SK-N-SH (cell line): ENCODE measurements around the gene CLEC16A. TPM values are rescaled to one million over a fixed set of nuclear protein-coding genes. Genes with fewer than 3 reads are reported as not detected.

Experiments used
- CTCF ChIA-PET: fragments of 300-600, 350-600 bp; formaldehyde crosslinking; extraction: SDS; loops from one replicate; lab custom pipeline; 2021; lab: Yijun Ruan, JAX
- POLR2A ChIA-PET: fragments of 350-600 bp; sonication (Branson Sonifier 250); formaldehyde crosslinking; extraction: SDS; loops from one replicate; lab custom pipeline; 2020; ENCODE audit warnings: antibody characterized with exemption, inconsistent platforms; lab: Yijun Ruan, JAX
- DNase-seq: peaks from one replicate; pipeline ENCODE4 v3.0.0; 2012
- H2AFZ ChIP-seq: fragments of 200-600 bp; sonication (generic); 2 replicates; pipeline ENCODE4 v1.8.1; 2016; ENCODE audit warnings: antibody characterized with exemption, mild to moderate bottlenecking, low read depth
- H3F3A ChIP-seq: fragments of 200-600 bp; sonication (generic); replicated peaks from 2 replicates; pipeline ENCODE3; 2016; ENCODE audit warnings: antibody characterized with exemption, mild to moderate bottlenecking; ENCODE audit not compliant: insufficient read depth
- H3K27ac ChIP-seq, 2 experiments: fragments of 200-500 bp in 1 of 2; fragments of 200-600 bp in 1 of 2; sonication (Bioruptor generic) in 1 of 2; sonication (generic), shearing (Covaris generic) in 1 of 2; 2 replicates each; pipeline versions ENCODE4 v1.5.1 to v1.6.1; 2014 to 2016; ENCODE audit warnings: low read depth in 2 of 2, inconsistent platforms in 1 of 2, low read length in 1 of 2, mild to moderate bottlenecking in 1 of 2, mixed read lengths in 1 of 2
- H3K27me3 ChIP-seq: fragments of 200-600 bp; sonication (generic), shearing (Covaris generic); 2 replicates; pipeline ENCODE4 v1.6.1; 2016; ENCODE audit warnings: mixed run types; ENCODE audit not compliant: insufficient read depth
- H3K36me3 ChIP-seq, 2 experiments: fragments of 200-500 bp in 1 of 2; fragments of 200-600 bp in 1 of 2; sonication (Bioruptor generic) in 1 of 2; sonication (generic) in 1 of 2; replicated peaks in 1 of 2; 2 replicates each; pipeline versions ENCODE3 to v1.5.1; 2014 to 2016; ENCODE audit warnings: low read length in 1 of 2, mild to moderate bottlenecking in 1 of 2; ENCODE audit not compliant: insufficient read depth in 2 of 2, control insufficient read depth in 1 of 2
- H3K4me1 ChIP-seq, 2 experiments: fragments of 200-500 bp in 1 of 2; fragments of 200-600 bp in 1 of 2; sonication (Bioruptor generic) in 1 of 2; sonication (generic), shearing (Covaris generic) in 1 of 2; 2 replicates each; pipeline versions ENCODE4 v1.5.1 to v1.6.1; 2014 to 2016; ENCODE audit warnings: low read depth in 1 of 2, low read length in 1 of 2, mixed run types in 1 of 2; ENCODE audit not compliant: insufficient read depth in 2 of 2, control insufficient read depth in 1 of 2
- H3K4me2 ChIP-seq: fragments of 200-600 bp; sonication (generic), shearing (Covaris generic); 2 replicates; pipeline ENCODE4 v1.6.1; 2017; ENCODE audit warnings: mixed run types
- H3K4me3 ChIP-seq, 2 experiments: fragments of 200-500 bp in 1 of 2; fragments of 200-600 bp in 1 of 2; sonication (Bioruptor generic) in 1 of 2; sonication (generic), shearing (Covaris generic) in 1 of 2; 2 replicates each; pipeline versions ENCODE4 v1.5.1 to v1.8.1; 2014 to 2016; ENCODE audit warnings: low read depth in 2 of 2, inconsistent platforms in 1 of 2, low read length in 1 of 2, mild to moderate bottlenecking in 1 of 2, mixed read lengths in 1 of 2, moderate library complexity in 1 of 2
- H3K79me2 ChIP-seq: fragments of 200-600 bp; sonication (generic); 2 replicates; pipeline ENCODE4 v1.8.1; 2017; ENCODE audit warnings: mild to moderate bottlenecking; ENCODE audit not compliant: insufficient read depth
- H3K9ac ChIP-seq: fragments of 200-600 bp; sonication (generic); 2 replicates; pipeline ENCODE4 v1.6.1; 2017; ENCODE audit warnings: mixed run types
- H3K9me2 ChIP-seq: fragments of 200-600 bp; sonication (generic); 2 replicates; pipeline ENCODE4 v1.6.1; 2017; ENCODE audit warnings: mixed run types
- H3K9me3 ChIP-seq: fragments of 200-600 bp; sonication (generic); 2 replicates; pipeline ENCODE4 v1.6.1; 2017; ENCODE audit warnings: mixed run types, mild to moderate bottlenecking, moderate library complexity
- H4K20me1 ChIP-seq: fragments of 200-600 bp; sonication (generic); 2 replicates; pipeline ENCODE4 v1.6.1; 2017; ENCODE audit warnings: mild to moderate bottlenecking, mixed run types; ENCODE audit not compliant: insufficient read depth
- CHD2 ChIP-seq: fragments of 150-350 bp; IDR thresholded peaks from 2 replicates; pipeline ENCODE4 v1.6.1; 2018; ENCODE audit warnings: low read length; ENCODE audit not compliant: partially characterized antibody
- CTCF ChIP-seq: fragments of 200-600 bp; sonication (generic); IDR thresholded peaks from 2 replicates; pipeline ENCODE4 v1.6.1; 2017; ENCODE audit warnings: antibody characterized with exemption, mild to moderate bottlenecking, moderate library complexity
- EZH2phosphoT487 ChIP-seq: fragments of 200-600 bp; sonication (generic); IDR thresholded peaks from 2 replicates; pipeline ENCODE4 v1.6.1; 2017; ENCODE audit warnings: low read depth, mixed run types, mild to moderate bottlenecking, antibody characterized with exemption, moderate library complexity, borderline replicate concordance
- GABPA ChIP-seq: IDR thresholded peaks from 2 replicates; pipeline ENCODE4 v1.4.0; 2012; ENCODE audit warnings: low read depth, mild to moderate bottlenecking
- GATA2 ChIP-seq: sonication (generic); formaldehyde crosslinking; IDR thresholded peaks from 2 replicates; pipeline ENCODE4 v1.5.0; 2020; ENCODE audit warnings: mild to moderate bottlenecking, missing genetic modification reagents
- MXI1 ChIP-seq: IDR thresholded peaks from 2 replicates; pipeline ENCODE4 v1.6.1; 2012; ENCODE audit warnings: mild to moderate bottlenecking, low read depth, low read length, improper control_type of control experiment
- PBX3 ChIP-seq: IDR thresholded peaks from 2 replicates; pipeline ENCODE4; 2012
- POLR2AphosphoS5 ChIP-seq: IDR thresholded peaks from 2 replicates; pipeline ENCODE4 v1.6.1; 2012; ENCODE audit warnings: low read depth, low read length
- RCOR1 ChIP-seq: fragments of 150-350 bp; IDR thresholded peaks from 2 replicates; pipeline ENCODE4 v1.6.1; 2017; ENCODE audit warnings: antibody characterized with exemption, low read length
- RXRA ChIP-seq: IDR thresholded peaks from 2 replicates; pipeline ENCODE4 v1.4.0; 2012; ENCODE audit warnings: low read depth, mild to moderate bottlenecking, borderline replicate concordance
- SIN3A ChIP-seq: IDR thresholded peaks from 2 replicates; pipeline ENCODE4 v1.6.1; 2012; ENCODE audit warnings: low read depth, mild to moderate bottlenecking, low read length, moderate library complexity, borderline replicate concordance
- SMC3 ChIP-seq: IDR thresholded peaks from 2 replicates; pipeline ENCODE4 v1.6.1; 2012; ENCODE audit warnings: low read depth, low read length, improper control_type of control experiment
- TAF1 ChIP-seq: IDR thresholded peaks from 2 replicates; pipeline ENCODE4 v1.6.1; 2012; ENCODE audit warnings: low read depth, mild to moderate bottlenecking, low read length, moderate library complexity, borderline replicate concordance
- TCF12 ChIP-seq: IDR thresholded peaks from 2 replicates; pipeline ENCODE4 v1.4.0; 2012
- TEAD4 ChIP-seq: IDR thresholded peaks from 2 replicates; pipeline ENCODE4 v1.4.0; 2012; ENCODE audit warnings: mild to moderate bottlenecking, borderline replicate concordance; ENCODE audit not compliant: insufficient read depth
- USF1 ChIP-seq: IDR thresholded peaks from 2 replicates; pipeline ENCODE4 v1.4.0; 2012; ENCODE audit warnings: low read depth, borderline replicate concordance
- YY1 ChIP-seq: IDR thresholded peaks from 2 replicates; pipeline ENCODE4 v1.4.0; 2012; ENCODE audit warnings: low read depth, mild to moderate bottlenecking
- WGBS: methylation state at CpG from one replicate; pipeline ENCODE4 v1.1.6; 2017; ENCODE audit warnings: low lambda C conversion rate; 5-methylcytosine and 5-hydroxymethylcytosine counted together
- polyA plus RNA-seq, 3 experiments: library from polyadenylated mRNA; depleted of rRNA; stranded (reverse); fragments of >200 nt; gene quantifications; 2 replicates each; pipeline ENCODE4 v1.2.3, GENCODE V29; 2012
- TF ChIP-seq, protein P1 (sequence below): IDR thresholded peaks from 2 replicates; pipeline ENCODE4 v1.6.1; 2012; ENCODE audit warnings: mild to moderate bottlenecking, low read depth, low read length, moderate library complexity
- TF ChIP-seq, protein P2 (sequence below): IDR thresholded peaks from 2 replicates; pipeline ENCODE4 v1.4.0; 2012; ENCODE audit warnings: low read depth, borderline replicate concordance

CLEC16A gene
- polyA plus RNA-seq, 1 of the 3 experiments (the other 2 are of a cell fraction): 13.7 TPM

DNA sequence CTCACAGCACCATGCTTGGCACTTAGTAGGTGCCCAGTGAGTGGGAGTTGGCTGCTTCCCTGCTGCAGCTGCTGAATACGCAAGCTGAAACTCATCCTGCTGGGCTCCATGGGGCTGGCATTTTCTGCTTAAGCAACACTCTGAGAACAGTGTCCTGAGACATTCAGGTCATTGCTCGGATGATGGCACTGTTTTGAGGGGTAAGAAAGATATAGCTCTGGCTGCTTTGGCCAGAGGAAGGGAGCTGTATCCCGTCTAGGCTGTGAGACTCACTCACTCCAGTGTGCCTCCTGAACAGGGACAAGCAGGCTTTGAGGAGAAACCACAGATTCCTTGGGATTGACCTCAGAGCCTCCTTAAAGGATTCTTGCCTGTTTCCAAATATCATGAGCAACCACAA lies 120.5 kb downstream of the CLEC16A start (continued):
- TF ChIP-seq, protein P1, sequence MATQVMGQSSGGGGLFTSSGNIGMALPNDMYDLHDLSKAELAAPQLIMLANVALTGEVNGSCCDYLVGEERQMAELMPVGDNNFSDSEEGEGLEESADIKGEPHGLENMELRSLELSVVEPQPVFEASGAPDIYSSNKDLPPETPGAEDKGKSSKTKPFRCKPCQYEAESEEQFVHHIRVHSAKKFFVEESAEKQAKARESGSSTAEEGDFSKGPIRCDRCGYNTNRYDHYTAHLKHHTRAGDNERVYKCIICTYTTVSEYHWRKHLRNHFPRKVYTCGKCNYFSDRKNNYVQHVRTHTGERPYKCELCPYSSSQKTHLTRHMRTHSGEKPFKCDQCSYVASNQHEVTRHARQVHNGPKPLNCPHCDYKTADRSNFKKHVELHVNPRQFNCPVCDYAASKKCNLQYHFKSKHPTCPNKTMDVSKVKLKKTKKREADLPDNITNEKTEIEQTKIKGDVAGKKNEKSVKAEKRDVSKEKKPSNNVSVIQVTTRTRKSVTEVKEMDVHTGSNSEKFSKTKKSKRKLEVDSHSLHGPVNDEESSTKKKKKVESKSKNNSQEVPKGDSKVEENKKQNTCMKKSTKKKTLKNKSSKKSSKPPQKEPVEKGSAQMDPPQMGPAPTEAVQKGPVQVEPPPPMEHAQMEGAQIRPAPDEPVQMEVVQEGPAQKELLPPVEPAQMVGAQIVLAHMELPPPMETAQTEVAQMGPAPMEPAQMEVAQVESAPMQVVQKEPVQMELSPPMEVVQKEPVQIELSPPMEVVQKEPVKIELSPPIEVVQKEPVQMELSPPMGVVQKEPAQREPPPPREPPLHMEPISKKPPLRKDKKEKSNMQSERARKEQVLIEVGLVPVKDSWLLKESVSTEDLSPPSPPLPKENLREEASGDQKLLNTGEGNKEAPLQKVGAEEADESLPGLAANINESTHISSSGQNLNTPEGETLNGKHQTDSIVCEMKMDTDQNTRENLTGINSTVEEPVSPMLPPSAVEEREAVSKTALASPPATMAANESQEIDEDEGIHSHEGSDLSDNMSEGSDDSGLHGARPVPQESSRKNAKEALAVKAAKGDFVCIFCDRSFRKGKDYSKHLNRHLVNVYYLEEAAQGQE: no peak
- no peak for TF ChIP-seq SMC3
- no peak for TF ChIP-seq TCF12
- no peak for TF ChIP-seq PBX3

- no peaks in the 10 kb centered on the region for H4K20me1 ChIP-seq
- no peak overlapping the region for H3K27ac ChIP-seq
- H3K9me2 ChIP-seq: no peaks in the 10 kb centered on the region
- peaks cover 11 to 19% of the 10 kb centered on the region in 2 experiments for H3K36me3 ChIP-seq
- POLR2A ChIA-PET: no interaction called here
- 95% methylated on average over 14 of the region's 14 CpGs for WGBS
- no peak overlapping the region for H2AFZ ChIP-seq
- H3K4me2 ChIP-seq: no peak overlapping the region
- no peak for DNase-seq
- H3F3A ChIP-seq: no peaks in the 10 kb centered on the region
- TF ChIP-seq POLR2AphosphoS5 (no peak), RXRA (no peak), EZH2phosphoT487 (no peak), YY1 (no peak), GATA2 (CRISPR knock-in tag) (no peak), MXI1 (no peak), CTCF (no peak), SIN3A (no peak), TEAD4 (no peak), SMC3 (no peak), USF1 (no peak), CHD2 (no peak), RCOR1 (no peak), TAF1 (no peak), GABPA (no peak)
- TF ChIP-seq, protein P2, sequence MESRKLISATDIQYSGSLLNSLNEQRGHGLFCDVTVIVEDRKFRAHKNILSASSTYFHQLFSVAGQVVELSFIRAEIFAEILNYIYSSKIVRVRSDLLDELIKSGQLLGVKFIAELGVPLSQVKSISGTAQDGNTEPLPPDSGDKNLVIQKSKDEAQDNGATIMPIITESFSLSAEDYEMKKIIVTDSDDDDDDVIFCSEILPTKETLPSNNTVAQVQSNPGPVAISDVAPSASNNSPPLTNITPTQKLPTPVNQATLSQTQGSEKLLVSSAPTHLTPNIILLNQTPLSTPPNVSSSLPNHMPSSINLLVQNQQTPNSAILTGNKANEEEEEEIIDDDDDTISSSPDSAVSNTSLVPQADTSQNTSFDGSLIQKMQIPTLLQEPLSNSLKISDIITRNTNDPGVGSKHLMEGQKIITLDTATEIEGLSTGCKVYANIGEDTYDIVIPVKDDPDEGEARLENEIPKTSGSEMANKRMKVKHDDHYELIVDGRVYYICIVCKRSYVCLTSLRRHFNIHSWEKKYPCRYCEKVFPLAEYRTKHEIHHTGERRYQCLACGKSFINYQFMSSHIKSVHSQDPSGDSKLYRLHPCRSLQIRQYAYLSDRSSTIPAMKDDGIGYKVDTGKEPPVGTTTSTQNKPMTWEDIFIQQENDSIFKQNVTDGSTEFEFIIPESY: no peak
- H3K9me3 ChIP-seq: no peaks in the 10 kb centered on the region
- CTCF ChIA-PET: interaction anchor here (1.0 to 1.7 kb wide), 2 partner anchors 95 to 189 kb away, joined by 4 to 5 read pairs; partner anchors contain the start of gene SOCS1
- no peaks in the 10 kb centered on the region for H3K27me3 ChIP-seq
- no peak overlapping the region for H3K9ac ChIP-seq
- no peak overlapping the region for H3K4me3 ChIP-seq
- H3K79me2 ChIP-seq: no peaks in the 10 kb centered on the region
- peaks cover 0 to 5% of the 10 kb centered on the region in 2 experiments; a peak in 1 of 4 replicates for H3K4me1 ChIP-seq
Observed at GRCh38 chr16:11066261-11066870, 122.0 kb downstream of the CLEC16A start.
